Activated CD4-positive, alpha-beta T cell treated with anti-CD3 and anti-CD28 coated beads, Interleukin-2, Interleukin-4, amounts not matched to agents 100 ng/mL and 50 ng/mL, durations not matched to agents 16 hours and 8 hours (primary cell): ENCODE results near the gene LARP4B.

Source experiments
- DNase-seq: peaks from one replicate; pipeline ENCODE4 v3.0.0-alpha.2; 2020; ENCODE audit warnings: low spot score

Gene LARP4B

GRCh38 chr10:807163-807957 is 124.1 kb downstream of the LARP4B start:
- DNase-seq = no peak

DNA sequence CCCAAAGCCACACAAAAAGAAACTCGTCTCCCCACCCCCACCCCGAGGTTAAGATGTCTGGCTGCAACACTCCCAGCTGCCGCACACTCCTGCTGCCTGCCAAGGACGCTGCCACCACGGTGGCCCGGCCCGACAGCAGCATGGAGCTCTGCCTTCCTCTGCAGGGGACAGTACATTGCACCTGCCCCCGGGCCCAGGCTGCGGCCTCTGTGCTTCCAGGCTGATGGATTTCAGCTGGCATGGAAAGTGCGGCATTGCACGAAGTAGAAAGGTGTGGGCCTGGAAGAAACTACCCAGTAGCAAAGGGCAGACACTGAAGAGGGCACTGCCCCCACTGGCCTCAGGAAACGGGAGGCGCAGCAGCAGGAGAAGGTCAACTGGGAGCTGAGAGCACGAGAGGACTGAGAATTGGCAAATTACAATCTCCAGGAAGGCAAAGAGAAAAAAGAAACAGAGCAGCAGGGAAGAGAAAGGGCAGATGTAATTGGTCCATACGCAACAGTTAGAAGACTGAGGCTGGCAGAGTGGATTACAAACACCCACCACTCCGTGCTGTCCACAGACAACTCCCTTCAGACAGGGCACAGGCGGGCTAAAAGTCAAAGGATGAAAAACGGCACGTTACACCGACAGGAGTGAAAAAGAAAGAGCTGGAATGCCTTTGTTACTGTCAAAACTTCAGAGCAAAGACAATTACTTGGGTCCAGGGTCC is 124.9 kb downstream of the LARP4B start:
- DNase-seq = no peak

DNA sequence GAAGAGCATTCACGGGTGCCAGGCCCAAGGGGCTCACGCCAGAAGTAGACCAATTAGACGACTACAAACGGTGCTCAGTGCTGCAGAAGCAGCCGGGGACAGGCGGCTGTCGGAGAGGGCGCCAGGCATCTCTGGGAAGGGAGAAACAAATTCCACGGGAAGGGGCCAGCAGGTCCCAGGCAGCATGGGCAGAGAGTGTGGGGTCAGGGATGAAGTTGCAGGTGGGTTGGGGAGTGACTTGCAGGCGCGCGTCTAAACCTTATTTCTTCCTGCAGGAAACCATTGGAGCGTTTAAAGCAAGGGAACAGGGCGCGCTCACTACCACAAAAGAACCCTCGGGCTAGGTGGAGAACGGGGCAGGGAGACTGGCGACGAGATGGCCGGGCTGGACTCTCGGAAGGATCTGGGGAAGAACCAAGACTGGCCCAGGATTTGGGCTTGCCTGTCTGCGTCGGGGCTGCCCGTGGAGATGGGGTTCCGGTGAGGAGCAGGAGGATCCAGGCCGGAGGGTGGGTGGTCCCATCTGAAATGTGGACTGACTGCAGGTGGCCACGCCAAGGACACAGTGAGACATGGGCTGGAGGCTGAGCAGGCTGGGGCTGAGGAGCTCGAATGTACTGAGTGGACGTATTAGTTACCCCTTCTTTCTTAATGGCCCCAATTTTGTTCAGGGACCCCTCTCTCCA is 125.7 kb downstream of the LARP4B start:
- no peak for DNase-seq

DNA sequence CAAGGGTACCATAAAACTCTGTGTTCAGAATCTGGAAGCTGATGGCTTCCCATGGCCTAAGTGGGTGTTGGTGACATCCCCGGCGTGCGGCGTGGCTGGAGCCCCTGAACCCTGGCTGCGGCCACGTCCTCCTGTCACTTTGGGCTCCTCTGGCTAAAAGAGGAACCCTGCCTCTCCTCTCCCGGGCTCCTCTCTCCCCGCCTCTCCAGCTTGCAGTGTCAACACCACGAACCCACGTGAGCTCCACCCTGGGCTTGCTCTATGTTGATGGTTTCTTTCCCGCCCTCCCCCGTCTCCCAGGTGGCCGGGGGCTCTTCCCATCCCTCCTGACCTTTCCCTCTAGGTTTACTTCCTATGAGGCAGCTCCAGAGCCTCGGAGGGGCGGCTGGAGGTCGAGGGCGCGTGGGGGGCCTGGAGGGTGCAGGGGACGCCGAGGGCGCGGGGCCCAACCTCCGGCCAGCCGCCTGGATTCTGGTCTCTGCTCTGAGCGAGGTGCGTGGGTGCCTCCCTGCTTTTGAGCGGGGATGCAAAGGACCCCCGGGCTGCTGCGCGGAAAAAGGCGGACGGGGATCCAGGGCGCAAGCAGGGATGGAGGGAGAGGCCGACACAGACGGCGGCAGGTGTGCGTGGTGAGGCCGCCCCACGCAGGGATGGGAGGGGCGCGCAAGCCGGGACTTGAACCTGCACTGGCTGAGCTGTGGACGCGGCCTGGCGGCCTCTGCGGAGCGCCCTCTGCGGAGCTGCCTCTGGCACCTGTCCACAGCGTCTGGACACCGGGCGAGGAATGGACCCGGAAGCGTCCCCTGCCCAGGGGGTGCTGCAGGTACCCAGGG is 126.5 kb downstream of the LARP4B start:
- DNase-seq = no peak

- no peak for DNase-seq
Measured at GRCh38 chr10:804191-804781, 127.2 kb downstream of the LARP4B start.

DNA sequence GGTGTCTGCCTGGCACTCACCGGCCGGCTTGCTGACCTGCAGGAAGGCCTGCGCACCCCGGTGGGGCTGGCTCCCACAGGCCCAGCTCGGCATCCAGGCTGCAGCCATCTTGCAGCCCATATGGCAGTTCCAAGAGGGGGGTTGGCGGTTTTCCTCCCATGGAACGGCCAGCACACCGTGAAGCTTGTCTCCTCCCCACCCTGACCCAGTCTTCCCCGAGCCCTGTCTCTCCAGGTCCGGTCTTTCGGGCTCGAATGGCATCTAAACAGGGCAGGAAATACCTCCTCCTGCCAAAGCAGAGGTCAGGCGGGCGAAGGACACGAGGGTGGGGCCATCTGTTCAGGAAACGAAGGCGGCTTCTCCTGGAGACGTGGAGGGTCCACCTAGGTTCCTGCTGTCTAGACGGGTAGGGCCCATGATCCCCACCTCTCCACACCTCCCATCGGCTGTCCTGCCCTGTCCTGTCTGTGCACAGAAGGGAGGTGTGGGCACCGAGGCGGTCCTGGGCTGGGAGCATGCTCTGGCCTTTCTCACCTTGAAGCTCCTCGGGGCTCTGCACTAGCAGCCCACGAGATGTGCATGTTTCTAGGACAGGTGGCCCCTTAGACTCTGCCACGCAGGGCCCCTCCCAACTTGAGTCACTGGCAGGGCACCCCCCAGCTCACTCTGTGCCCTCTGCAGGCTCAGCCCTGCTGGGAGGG is 128.3 kb downstream of the LARP4B start:
- DNase-seq = no peak

DNA sequence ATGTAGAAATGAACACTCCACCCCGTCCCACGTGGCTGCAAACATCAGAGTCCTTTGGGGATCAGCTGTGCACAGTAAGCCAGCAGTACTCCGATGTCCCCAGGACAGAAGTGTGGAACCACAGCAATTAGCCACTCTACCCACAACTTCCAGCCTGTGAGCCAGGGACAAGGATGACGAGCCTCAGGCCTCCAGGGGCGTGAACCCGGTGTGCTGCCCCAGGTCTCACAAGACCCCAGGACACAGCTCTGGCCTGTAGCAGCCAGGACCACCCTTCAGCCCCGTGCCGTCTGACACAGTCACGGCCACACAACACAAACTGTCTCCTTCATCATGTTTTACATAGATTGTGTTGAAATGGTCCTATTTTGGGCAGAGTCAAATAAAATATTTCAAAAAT is 129.0 kb downstream of the LARP4B start:
- DNase-seq = no peak

- DNase-seq = no peak
Measured at GRCh38 chr10:797179-797578, 134.3 kb downstream of the LARP4B start.

DNA sequence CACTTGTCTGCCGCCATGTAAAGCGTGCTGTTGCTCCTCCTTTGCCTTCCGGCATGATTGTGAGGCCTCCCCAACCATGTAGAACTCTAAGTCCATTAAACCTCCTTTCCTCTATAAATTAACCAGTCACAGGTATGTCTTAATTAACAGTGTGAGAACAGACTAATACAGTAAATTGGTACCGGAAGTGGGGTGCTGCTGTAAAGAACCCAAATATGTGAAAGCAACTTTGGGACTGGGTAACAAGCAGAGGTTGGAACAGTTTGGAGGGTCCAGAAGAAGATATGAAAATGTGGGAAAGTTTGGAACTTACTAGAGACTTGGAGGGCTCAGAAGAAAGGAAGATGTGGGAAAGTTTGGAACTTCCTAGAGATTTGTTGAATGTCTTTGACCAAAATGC is 135.3 kb downstream of the LARP4B start:
- no peak for DNase-seq

- DNase-seq = no peak
Measured at GRCh38 chr10:794382-794956, 137.0 kb downstream of the LARP4B start.

GRCh38 chr10:792792-793100 is 138.8 kb downstream of the LARP4B start:
- no peak for DNase-seq

GRCh38 chr10:792083-792791 is 139.3 kb downstream of the LARP4B start:
- no peak for DNase-seq

DNA sequence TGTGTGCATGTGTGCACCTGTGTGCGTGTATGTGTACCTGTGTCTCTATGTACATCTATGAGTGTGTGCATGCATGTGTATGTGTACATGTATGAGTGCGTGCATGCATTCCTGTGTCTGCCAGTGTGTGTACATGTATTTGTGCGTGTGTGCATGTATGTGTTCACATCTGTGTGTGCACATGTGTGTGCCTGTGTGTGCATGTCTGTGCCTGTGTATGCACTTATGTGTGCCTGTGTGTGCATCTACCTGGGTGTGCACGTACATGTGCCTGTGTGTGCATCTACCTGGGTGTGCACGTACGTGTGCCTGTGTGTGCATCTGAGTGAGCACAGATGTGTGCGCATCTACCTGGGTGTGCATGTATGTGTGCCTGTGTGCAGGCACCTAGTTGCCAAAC is 139.9 kb downstream of the LARP4B start:
- DNase-seq = no peak

DNA sequence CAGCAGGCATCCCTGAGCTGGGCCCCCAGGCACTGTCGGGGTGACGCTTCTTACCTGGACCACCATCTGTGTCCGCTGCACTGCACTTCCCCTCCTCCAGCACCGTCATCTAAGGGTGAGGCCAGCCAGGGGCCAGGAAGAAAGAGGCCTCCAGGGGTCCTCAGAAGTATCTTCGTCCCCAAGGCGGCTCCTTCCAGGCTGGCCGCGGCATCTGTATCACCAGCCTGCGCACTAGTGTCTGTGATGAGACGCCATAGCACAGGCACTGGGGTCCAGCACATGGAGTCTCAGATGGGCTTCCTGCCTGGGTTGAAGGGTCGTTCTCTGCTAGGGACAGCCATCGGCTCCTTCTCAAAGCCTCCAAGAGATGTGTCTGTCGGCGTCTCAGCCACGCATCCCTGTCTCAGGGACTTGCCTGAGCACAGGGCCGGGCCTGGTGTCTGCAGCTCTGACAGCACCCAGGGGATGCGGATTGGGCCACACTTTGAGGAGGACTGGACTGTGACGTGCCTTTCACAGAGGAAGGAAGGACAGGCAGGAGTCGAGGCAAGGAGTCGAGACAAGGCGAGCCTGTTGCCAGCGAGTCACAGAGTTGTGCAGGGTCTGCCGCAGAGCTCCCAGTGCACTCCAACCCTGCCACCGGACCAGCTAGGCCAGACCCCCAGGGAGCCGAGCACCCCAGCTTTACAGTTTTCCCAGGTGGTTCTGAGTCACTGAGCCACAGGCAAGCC is 140.5 kb downstream of the LARP4B start:
- DNase-seq = no peak

- no peak for DNase-seq
Measured at GRCh38 chr10:789831-790701, 141.4 kb downstream of the LARP4B start.

DNA sequence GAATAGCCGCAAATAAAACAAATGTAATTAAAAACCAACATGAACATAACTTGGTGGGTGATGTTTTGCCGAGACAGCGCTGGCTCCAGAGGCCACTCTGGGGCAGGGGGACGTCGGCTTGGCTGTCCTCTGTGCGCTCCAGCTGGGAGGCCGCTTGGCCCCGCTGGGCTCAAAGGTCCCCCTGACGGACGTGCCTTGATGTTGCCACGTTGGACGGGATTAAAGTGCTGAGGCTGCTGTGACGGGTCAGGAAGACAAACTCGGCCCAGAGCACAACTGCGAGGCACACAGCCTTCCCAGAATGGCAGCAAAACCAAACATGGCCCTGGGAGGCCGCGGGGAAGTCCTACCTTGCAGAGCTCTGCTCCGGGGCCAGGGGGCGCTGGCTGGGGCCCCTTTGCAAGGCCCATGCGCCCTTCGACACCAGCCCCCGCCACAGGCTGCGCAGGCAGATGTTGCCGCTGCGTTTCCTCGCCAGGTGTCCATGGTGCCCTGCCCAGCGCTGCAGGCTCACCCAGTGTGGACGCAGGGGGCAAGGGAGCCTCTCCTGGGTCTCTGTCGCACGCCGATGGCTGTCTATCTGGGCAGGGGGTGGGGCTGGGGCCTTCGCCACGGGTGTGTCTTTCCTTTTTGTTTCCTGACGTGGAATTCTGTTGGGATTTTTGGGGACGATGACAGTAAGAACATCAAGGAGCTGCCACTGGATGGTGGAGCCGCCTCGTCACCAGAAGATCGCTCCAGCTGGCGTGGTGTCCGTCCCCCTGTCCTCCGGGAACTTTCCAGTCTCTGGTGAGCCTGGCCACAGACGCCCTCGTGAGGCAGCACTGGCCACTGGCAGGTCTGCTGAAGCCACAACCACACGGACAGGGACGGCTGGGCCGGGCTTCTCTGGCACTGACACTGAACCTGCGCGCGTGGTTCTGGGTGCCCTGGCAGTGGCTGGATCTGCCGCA is 142.4 kb downstream of the LARP4B start:
- DNase-seq = peak; percentile 45

- no peak for DNase-seq
Measured at GRCh38 chr10:787933-788651, 143.4 kb downstream of the LARP4B start.
